OCI-LY3 (cell line): Measurements from ENCODE around the gene RIMOC1.

ENCODE experiments used
- H2AFZ ChIP-seq: fragments of 200-600, 300-600 bp; shearing (Covaris generic); 2 replicates; pipeline ENCODE4 v1.6.0; 2014; ENCODE audit warnings: antibody characterized with exemption, low read depth, low read length
- H3K27ac ChIP-seq: fragments of 200-600, 300-600 bp; sonication (generic); 2 replicates; pipeline ENCODE4 v1.5.1; 2014; ENCODE audit warnings: mild to moderate bottlenecking, low read length, moderate library complexity, mixed read lengths
- H3K27me3 ChIP-seq: fragments of 200-600, 300-600 bp; sonication (generic); 2 replicates; pipeline ENCODE4 v1.6.1; 2014; ENCODE audit warnings: low read depth, low read length, mixed read lengths
- H3K36me3 ChIP-seq: fragments of 200-600, 300-600 bp; sonication (generic); replicated peaks from 2 replicates; pipeline ENCODE3; 2014; ENCODE audit warnings: low read depth, low read length, mixed read lengths
- H3K4me1 ChIP-seq: fragments of 300-600, 200-600 bp; sonication (generic); 2 replicates; pipeline ENCODE4 v1.6.1; 2014; ENCODE audit warnings: low read length, mixed read lengths
- H3K4me2 ChIP-seq: fragments of 200-600, 300-600 bp; sonication (generic); 2 replicates; pipeline ENCODE4 v1.6.1; 2014; ENCODE audit warnings: low read length, mixed read lengths
- H3K4me3 ChIP-seq: fragments of 300-600, 200-600 bp; sonication (generic); 2 replicates; pipeline ENCODE4 v1.5.1; 2014; ENCODE audit warnings: antibody characterized with exemption, mild to moderate bottlenecking, low read length, moderate library complexity
- H3K79me2 ChIP-seq: fragments of 300-600, 200-600 bp; shearing (Covaris generic); 2 replicates; pipeline ENCODE4 v1.6.1; 2014; ENCODE audit warnings: mild to moderate bottlenecking, low read length, mixed read lengths
- H3K9ac ChIP-seq: fragments of 300-600, 200-600 bp; shearing (Covaris generic); 2 replicates; pipeline ENCODE4 v1.6.0; 2014; ENCODE audit warnings: mild to moderate bottlenecking, low read length, moderate library complexity
- H3K9me3 ChIP-seq: fragments of 200-600, 300-600 bp; shearing (Covaris generic); 2 replicates; pipeline ENCODE4 v1.6.1; 2014; ENCODE audit warnings: low read length, mixed read lengths; ENCODE audit not compliant: insufficient read depth
- H4K20me1 ChIP-seq: fragments of 200-600, 300-600 bp; sonication (generic); 2 replicates; pipeline ENCODE4 v1.6.1; 2016; ENCODE audit warnings: low read length, mixed read lengths; ENCODE audit not compliant: insufficient read depth
- CTCF ChIP-seq: fragments of 200-600, 300-600 bp; sonication (generic); IDR thresholded peaks from 2 replicates; pipeline ENCODE4 v1.5.1; 2014; ENCODE audit warnings: antibody characterized with exemption, low read length, low read depth
- EZH2phosphoT487 ChIP-seq: fragments of 200-600 bp; shearing (Covaris generic); IDR thresholded peaks from 2 replicates; pipeline ENCODE4 v1.6.1; 2018; ENCODE audit warnings: antibody characterized with exemption, mixed run types, low read depth

The RIMOC1 gene

GRCh38 chr5:41906151-41906550, 2.0 kb downstream of the RIMOC1 start:
- no peaks in the 10 kb centered on the region for H3K27me3 ChIP-seq
- H3K4me1 ChIP-seq, result peaks cover 11% of the 10 kb centered on the region
- H3K4me3 ChIP-seq, result no peak overlapping the region
- TF ChIP-seq EZH2phosphoT487 (no peak), CTCF (no peak)
- H2AFZ ChIP-seq, result no peak overlapping the region
- no peaks in the 10 kb centered on the region for H4K20me1 ChIP-seq
- H3K9ac ChIP-seq, result no peak overlapping the region
- H3K79me2 ChIP-seq, result peaks cover 28% of the 10 kb centered on the region
- H3K4me2 ChIP-seq, result no peak overlapping the region
- peaks cover 3% of the 10 kb centered on the region for H3K36me3 ChIP-seq
- no peaks in the 10 kb centered on the region for H3K9me3 ChIP-seq
- no peak overlapping the region for H3K27ac ChIP-seq

- Histone ChIP-seq H3K36me3 (peaks cover 15% of the 10 kb centered on the region), H2AFZ (no peak overlapping the region), H3K9ac (no peak overlapping the region), H3K4me3 (no peak overlapping the region), H3K4me2 (no peak overlapping the region), H3K79me2 (peaks cover 28% of the 10 kb centered on the region), H3K27me3 (no peaks in the 10 kb centered on the region), H3K4me1 (peaks cover 7% of the 10 kb centered on the region), H4K20me1 (no peaks in the 10 kb centered on the region), H3K9me3 (no peaks in the 10 kb centered on the region), H3K27ac (no peak overlapping the region)
- TF ChIP-seq EZH2phosphoT487 (no peak), CTCF (no peak)
These were observed 4.4 kb downstream of the RIMOC1 start for GRCh38 chr5:41908374-41909079.

- Histone ChIP-seq H3K4me1 (peaks cover 46% of the 10 kb centered on the region), H3K9ac (no peak overlapping the region), H3K36me3 (peaks cover 46% of the 10 kb centered on the region), H3K79me2 (no peaks in the 10 kb centered on the region), H4K20me1 (no peaks in the 10 kb centered on the region), H3K9me3 (no peaks in the 10 kb centered on the region), H3K4me3 (peak overlapping the region; percentile 33; the same call in 1 of the 2 replicates), H3K27ac (peak overlapping the region; percentile 52), H3K4me2 (peak overlapping the region; percentile 67), H3K27me3 (no peaks in the 10 kb centered on the region), H2AFZ (no peak overlapping the region)
- no peak for TF ChIP-seq EZH2phosphoT487
- TF ChIP-seq CTCF, result no peak
These were observed 14.0 kb downstream of the RIMOC1 start for GRCh38 chr5:41918105-41918504.

- H3K9ac ChIP-seq, result no peak overlapping the region
- H3K4me2 ChIP-seq, result peak overlapping the region; percentile 47
- H3K27ac ChIP-seq, result no peak overlapping the region
- H2AFZ ChIP-seq, result no peak overlapping the region
- H4K20me1 ChIP-seq, result no peaks in the 10 kb centered on the region
- no peaks in the 10 kb centered on the region for H3K27me3 ChIP-seq
- H3K4me1 ChIP-seq, result peaks cover 52% of the 10 kb centered on the region
- H3K4me3 ChIP-seq, result peak overlapping the region; percentile 13; the same call in 1 of the 2 replicates
- H3K79me2 ChIP-seq, result no peaks in the 10 kb centered on the region
- TF ChIP-seq EZH2phosphoT487 (no peak), CTCF (no peak)
- H3K36me3 ChIP-seq, result peaks cover 29% of the 10 kb centered on the region
- H3K9me3 ChIP-seq, result no peaks in the 10 kb centered on the region
These were observed 17.0 kb downstream of the RIMOC1 start for GRCh38 chr5:41921166-41921565.
